Measurements from ENCODE around the gene LPCAT3.
A peak's percentile ranks its signal among the peaks of the same experiment; 100 is the strongest.

LPCAT3 gene

DNA sequence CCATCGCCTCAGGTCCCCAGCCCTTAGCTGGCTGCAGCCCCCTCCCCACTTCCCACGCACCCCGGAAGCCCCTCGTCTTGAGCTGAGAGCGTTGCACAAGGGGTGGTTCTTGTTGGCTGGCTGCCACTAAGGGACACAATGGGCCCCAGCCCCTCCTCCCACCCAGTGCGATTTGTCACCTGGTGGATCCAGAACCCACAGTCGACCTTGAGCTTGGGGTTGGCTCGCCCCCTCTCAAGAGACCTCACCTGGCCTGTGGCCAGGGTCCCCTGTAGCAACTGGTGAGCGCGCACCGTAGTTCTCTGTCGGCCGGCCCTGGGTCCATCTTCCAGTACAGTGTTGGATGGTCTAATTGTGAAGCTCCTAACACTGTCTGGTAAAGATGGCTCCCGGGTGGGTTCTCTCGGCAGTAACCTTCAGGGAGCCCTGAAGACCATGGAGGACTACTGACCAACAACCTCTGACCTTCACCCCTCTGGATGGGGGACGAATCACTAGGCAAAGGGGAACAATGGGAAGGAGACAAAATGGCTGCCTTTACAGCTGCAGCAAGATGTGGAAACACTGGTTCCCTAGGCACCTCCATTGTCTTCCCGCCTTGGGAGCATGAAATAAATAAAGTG is 54.4 kb downstream of the LPCAT3 start:
- no peak for DNase-seq (ENCODE audit: low read depth)

DNA sequence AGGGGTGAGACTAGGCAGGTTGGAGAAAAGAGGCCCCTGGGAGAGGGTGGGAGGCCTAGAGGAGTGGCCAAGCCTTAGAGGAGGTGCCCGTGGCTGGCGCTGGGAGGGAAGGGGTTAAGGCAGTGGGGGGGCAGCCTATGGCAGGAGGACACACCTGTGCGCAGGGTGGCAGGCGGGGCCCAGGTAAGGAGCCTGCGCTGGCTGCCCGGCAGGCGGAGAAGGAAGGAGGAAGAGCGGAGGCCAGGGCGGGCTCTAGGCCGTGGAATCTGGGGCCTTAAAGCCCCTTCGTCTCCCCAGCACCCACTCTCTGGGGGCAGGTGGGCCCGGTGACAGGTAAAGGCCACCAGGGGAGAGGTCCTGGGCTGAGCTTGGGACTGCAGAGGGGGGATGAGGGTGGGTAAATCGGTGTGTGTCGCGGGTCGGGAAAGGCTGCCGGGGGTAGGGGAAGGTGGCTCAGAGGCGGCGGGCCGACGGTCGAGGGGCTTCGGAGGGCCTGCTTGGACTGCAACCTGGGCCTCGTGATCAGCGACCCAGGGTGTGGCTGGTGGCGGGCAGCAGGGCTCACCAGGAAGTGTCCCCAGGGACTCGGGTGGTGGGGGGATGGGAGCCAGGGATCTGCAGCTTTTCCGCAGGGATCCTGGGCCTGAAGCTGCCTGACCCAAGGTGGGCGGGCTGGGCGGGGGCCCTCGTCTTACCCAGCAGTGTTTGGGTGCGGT is 55.1 kb downstream of the LPCAT3 start:
- no peak for DNase-seq (ENCODE audit: low read depth)

GRCh38 chr12:6962285-6963015 is 55.8 kb downstream of the LPCAT3 start:
- DNase-seq (ENCODE audit: low read depth) = no peak

DNA sequence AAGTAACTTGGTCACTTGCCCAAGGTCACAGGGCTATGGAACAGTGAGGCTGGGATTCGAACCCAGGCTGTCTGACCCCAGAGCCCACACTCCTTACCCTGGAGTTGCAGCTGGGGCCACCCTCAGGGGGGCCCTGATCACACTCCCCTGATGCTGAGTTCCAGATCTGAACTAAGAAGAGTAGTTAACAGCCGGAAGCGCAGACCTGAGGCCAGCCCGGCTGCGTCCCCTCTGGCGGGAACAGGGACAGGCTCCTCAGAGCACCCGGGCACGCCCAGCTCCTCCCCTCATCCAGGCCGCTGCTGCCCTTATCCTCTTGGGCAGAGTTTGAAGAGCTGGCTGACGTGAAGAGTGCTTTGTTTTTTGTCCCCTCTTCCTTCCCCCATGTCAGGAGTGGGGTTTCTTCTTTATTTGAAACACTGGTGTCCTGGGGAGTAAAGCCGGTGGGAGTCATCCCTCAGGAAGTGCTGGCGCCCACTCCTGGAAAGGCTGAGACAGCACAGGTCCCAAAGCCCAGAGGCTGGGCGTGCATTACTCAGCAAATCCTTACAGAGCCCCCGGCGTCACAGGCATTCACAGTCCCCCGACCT is 56.5 kb downstream of the LPCAT3 start:
- no peak for DNase-seq (ENCODE audit: low read depth)

GRCh38 chr12:6961278-6961694 is 57.0 kb downstream of the LPCAT3 start:
- peak; percentile 83 for DNase-seq (ENCODE audit: low read depth)

- no peak for DNase-seq (ENCODE audit: low read depth)
These were observed 57.5 kb downstream of the LPCAT3 start for GRCh38 chr12:6960593-6961277.

GRCh38 chr12:6959805-6960592 is 58.3 kb downstream of the LPCAT3 start:
- DNase-seq (ENCODE audit: low read depth) = no peak

DNA sequence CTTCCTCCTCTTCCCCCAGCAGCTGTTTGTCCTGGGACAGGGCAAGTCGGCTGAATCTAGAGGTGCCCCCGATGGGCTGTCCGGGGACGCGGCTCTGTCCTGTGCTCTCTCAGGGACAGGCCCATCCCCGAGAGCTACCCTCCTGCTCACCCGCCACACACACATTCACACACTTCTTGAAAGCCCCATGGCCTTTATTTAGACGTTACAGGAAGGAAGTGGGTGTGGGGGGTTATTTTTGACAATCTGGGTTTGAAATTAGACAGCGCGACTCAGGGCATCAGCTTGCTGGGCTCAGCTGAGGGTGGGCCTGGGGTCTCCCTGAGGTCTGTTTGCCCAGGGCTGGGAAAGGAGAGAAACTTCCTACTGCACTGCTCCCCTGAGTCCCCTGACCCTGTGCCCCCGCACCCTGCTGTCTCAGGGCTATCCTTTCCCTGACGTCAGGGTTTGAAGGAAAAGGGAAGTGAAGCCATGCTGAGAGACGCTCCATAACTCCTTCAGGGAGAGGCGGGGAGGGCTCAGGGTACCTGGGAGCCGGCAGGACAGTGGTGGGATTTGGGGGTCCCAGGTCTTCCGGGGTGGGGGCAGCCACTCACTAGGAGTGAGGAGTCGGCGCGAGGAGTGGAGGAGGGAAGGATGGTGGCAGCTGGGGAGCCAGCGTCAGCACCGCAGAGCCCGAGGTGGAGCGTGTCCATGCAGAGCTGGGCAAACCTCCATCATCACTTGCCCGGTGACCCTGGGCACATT is 59.0 kb downstream of the LPCAT3 start:
- no peak for DNase-seq (ENCODE audit: low read depth)

- no peak for DNase-seq (ENCODE audit: low read depth)
These were observed 59.6 kb downstream of the LPCAT3 start for GRCh38 chr12:6958609-6959057.

GRCh38 chr12:6957741-6958608 is 60.3 kb downstream of the LPCAT3 start:
- DNase-seq (ENCODE audit: low read depth) = no peak

DNA sequence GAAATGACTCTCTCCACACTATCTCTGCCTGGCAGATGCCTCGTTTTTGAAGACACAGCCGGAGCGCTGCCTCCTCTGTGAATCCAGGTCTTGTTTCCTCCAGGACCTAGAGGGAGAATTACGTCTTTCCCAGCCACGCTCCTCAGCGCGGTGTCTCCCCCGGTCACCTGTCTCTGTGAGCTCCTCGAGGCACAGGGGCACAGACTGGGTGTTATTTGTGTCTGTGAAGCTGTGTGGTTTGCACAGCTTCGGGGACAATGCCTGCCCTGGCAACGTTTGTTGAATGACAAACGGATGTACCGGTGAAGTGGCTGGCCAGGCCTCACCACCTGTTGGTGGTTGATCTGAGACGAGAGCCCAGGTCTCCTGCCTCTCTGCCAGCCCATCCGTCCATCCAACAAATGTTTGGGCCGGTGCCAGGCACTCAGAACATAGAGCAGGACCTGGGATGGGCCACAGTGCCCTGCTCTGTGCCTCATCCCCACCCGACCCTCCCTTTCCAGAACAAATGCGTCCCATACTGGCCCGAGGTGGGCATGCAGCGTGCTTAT is 61.0 kb downstream of the LPCAT3 start:
- no peak for DNase-seq (ENCODE audit: low read depth)

- no peak for DNase-seq (ENCODE audit: low read depth)
These were observed 62.1 kb downstream of the LPCAT3 start for GRCh38 chr12:6956021-6956727.

DNA sequence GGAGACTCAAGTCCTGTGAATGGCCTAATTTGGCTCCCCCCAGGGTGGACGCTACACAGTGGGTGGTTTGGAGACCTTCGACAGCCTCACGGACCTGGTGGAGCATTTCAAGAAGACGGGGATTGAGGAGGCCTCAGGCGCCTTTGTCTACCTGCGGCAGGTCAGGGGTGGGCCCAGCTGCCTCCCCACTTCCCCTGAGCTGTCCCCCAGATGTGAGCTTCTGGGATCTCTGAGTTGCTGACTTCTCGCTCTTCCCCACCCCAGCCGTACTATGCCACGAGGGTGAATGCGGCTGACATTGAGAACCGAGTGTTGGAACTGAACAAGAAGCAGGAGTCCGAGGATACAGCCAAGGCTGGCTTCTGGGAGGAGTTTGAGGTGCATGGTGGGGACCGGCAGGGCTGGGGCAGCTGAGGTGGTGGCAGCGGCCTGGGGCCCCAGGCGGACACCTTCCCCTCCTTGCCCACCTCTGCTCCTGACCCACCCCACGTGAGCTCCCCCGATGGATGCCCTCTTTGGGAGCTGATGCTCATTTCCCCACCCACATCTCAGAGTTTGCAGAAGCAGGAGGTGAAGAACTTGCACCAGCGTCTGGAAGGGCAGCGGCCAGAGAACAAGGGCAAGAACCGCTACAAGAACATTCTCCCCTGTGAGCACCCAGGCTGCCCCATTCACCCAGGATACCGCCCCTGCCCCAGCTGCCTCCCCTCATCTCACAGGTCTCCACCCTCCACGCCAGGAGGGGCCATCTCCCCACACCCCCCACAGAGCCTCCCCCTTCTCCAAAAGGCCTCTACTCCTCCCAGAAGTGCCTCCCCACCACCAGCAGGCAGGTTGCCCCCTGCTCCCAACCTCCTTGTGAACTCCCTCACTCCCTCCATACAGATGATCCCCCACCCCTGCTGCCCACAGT is 62.9 kb downstream of the LPCAT3 start:
- DNase-seq (ENCODE audit: low read depth) = no peak

DNA sequence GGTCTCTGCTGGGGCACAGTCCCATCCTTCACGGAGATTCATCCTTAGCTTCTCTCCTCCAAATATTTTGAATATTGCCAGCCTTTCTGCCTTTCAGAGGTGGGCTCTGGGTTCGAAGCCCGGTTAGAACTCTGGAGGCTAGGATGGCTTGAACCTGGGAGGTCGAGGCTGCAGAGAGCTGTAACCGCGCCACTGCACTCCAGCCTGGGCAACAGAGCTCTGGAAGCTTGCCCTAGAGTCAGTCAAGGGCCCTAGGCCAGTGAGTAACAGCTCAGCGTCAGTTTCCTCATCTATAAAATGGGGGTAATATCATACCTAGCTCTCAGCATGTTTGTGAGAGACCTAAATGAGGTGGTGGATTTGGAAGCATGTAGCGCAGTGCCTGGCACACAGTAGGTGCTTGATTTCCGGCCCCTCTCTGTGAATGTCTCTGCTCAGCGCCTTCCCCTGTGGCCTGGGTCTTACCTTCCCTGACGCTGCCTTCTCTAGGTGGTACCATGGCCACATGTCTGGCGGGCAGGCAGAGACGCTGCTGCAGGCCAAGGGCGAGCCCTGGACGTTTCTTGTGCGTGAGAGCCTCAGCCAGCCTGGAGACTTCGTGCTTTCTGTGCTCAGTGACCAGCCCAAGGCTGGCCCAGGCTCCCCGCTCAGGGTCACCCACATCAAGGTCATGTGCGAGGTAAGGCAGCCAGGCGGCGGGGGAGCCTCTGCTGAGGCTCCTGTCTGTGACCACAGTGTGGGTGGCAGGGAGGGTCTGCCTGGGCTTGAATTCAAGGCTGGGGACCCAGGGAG is 63.8 kb downstream of the LPCAT3 start:
- no peak for DNase-seq (ENCODE audit: low read depth)

DNA sequence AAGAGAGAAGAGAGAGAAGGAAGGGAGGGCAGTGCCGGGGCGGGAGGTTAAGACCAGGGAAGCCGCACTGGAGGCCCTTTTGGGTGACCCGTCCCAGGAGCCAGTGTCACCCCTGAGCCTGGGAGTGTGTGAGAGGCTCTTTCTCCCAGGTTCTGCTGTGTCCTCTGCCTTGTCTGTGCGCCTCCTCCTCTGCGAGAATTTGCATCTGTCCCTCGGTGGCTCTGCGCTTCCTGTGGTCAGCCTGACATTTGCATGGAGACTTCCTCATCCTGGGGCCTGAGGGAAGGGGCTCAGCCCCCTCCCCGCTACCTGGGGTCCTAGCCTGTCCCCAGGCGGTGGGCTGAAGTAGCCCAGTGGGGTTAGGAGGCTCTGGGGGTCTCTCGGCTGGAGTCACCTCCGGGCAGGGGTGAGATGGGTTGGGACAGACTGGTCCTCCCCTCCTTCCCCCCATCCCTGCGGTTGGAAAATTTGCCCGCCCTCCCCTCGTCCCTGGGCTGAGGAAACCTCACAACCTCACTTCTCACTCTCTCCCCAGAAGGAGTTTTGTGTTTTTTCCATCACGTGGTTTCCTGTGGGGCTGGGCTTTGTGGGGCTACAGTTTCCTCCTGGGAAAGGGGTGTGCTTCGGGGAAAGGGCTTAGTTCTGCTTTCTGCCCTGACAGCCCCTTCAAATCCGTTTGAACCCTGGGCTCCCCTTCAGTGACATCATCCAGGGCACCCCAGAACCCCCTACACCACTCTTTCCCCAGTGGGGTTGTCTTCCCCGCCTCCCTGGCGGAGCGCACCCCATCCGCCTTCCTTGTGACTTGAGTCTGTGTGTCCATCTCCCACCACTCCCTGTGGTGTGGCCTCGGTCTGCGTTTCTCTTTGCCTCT is 64.6 kb downstream of the LPCAT3 start:
- peak; percentile 76 for DNase-seq (ENCODE audit: low read depth)
